Stomach (tissue), 4 donors: Measurements from ENCODE around the gene TIMM44.

Experiments used
- CTCF ChIP-seq, 7 experiments: fragments of 450-650 bp in 4 of 7; fragments of 200-600 bp in 3 of 7; sonication (generic) in 3 of 7; IDR thresholded peaks; one replicate each; pipeline ENCODE4 v1.5.1; 2016 to 2019; ENCODE audit warnings: antibody characterized with exemption in 7 of 7, control low read depth in 2 of 7, mild to moderate bottlenecking in 1 of 7
- EP300 ChIP-seq: sonication (generic); formaldehyde crosslinking; IDR thresholded peaks from one replicate; pipeline ENCODE4 v1.6.1; 2017; ENCODE audit warnings: antibody characterized with exemption
- POLR2A ChIP-seq, 4 donors: fragments of 450-650 bp; IDR thresholded peaks; one replicate each; pipeline ENCODE4 v1.6.1; 2016; ENCODE audit warnings: antibody characterized with exemption in 4 of 4, control low read depth in 2 of 4, mild to moderate bottlenecking in 1 of 4, moderate library complexity in 1 of 4
- POLR2AphosphoS5 ChIP-seq, 3 donors: sonication (generic); formaldehyde crosslinking; IDR thresholded peaks; one replicate each; pipeline ENCODE4 v1.6.1; 2016; ENCODE audit warnings: antibody characterized with exemption in 3 of 3

- TF ChIP-seq CTCF (IDR thresholded peaks at IDR 0.05) = no peak
- no peak for TF ChIP-seq POLR2A (IDR thresholded peaks at IDR 0.05)
- TF ChIP-seq POLR2AphosphoS5 (IDR thresholded peaks at IDR 0.05) = no peak
- TF ChIP-seq EP300 = no peak
These were observed 25.5 kb upstream of the TIMM44 start for GRCh38 chr19:7968796-7969554.
